ENCODE measurements around the gene MYBPC1. TPM values are rescaled to one million over a fixed set of nuclear protein-coding genes. Genes with fewer than 3 reads are reported as not detected.
"Not testable (repeated sequence)": the region's sequence is repeated elsewhere in the genome, so short reads cannot be mapped to it uniquely, and the experiment has no call there.

MYBPC1 gene
- total RNA-seq, 1 experiment from 2014 or later = not detected

DNA sequence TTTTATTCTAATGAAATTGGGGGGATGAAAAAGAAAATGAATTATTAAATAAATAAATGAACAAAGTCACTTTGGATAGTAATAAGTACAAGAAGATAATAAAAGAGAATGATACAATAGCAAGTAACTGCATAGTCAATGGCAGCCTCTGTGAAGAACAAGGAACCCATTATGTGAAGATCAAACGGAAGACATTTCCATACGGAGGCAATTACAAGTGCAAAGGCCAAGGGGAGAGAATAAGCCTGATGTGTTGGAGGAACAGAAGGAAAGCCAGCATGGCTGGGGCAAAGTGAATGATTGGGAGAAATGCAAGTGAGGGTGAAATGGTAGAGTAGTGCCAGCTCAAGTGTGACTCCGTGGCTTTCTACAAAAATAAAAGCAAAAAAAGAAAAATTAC lies 58.7 kb downstream of the MYBPC1 start:
- peak; percentile 6 for DNase-seq (ENCODE audit: low read depth)

DNA sequence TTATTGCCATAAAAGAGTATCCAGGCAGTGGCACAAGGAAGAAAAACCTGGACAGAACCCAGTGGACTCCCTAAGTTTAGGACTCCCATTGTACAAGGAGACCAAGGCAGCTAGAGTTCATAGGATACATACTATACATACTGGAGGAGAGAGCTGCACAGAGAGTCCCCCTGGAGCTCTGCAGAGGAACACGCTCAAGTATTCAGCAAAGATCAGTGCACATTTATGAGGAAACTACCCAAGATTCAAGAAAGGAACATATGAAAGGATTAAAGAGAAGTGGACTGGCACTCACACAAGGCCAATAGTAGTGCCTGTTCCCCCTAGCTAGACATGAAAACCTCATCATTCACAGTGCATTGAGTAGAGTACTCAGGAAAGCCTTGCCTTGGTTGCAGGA lies 59.7 kb downstream of the MYBPC1 start:
- DNase-seq (ENCODE audit: low read depth) = no peak

- DNase-seq (ENCODE audit: low read depth) = no peak
Measured at GRCh38 chr12:101655393-101655792, 60.6 kb downstream of the MYBPC1 start.

GRCh38 chr12:101660662-101661061 lies 65.9 kb downstream of the MYBPC1 start:
- not testable (repeated sequence) for DNase-seq (ENCODE audit: low read depth)

DNA sequence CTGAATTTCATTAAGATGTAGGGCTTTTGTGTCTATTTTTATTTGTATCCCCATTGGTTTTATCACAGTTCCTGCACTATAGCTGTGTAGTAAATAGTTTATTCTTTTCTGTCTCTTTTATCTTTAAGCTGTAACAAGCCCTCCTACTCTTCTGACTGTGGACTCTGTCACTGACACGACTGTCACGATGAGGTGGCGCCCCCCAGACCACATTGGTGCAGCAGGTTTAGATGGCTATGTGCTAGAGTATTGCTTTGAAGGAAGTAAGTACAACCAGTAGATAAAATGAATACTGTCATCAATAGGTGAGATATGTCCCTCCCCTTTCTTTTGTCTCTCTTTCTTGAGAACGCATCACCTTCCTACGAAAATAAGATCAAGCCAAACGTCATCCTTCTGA lies 68.5 kb downstream of the MYBPC1 start:
- DNase-seq (ENCODE audit: low read depth) = no peak

DNA sequence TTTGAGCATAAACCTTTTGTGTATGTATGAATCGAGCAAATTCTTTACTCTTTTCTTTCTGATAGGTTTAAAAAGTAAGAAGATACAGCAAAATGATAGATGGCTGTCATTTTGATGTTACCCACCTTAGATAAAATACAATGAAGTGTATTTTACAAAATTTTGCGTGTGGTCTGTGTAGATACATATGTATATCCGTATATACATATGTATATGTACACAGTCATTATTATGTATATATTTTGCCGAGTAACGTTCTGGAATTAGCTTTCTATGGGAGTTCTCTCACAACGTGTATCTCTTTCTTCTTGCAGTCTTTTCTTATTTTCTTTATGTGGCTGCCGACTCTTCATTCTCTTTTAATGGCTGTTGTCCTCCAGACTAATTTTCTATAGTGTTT lies 70.2 kb downstream of the MYBPC1 start:
- no peak for DNase-seq (ENCODE audit: low read depth)

- DNase-seq (ENCODE audit: low read depth) = no peak
Measured at GRCh38 chr12:101666052-101666728, 71.4 kb downstream of the MYBPC1 start.

- no peak for DNase-seq (ENCODE audit: low read depth)
Measured at GRCh38 chr12:101667591-101667990, 72.8 kb downstream of the MYBPC1 start.

- peak; percentile 3 for DNase-seq (ENCODE audit: low read depth)
Measured at GRCh38 chr12:101670007-101670671, 75.4 kb downstream of the MYBPC1 start.

GRCh38 chr12:101671157-101671791 lies 76.5 kb downstream of the MYBPC1 start:
- DNase-seq (ENCODE audit: low read depth) = no peak

DNA sequence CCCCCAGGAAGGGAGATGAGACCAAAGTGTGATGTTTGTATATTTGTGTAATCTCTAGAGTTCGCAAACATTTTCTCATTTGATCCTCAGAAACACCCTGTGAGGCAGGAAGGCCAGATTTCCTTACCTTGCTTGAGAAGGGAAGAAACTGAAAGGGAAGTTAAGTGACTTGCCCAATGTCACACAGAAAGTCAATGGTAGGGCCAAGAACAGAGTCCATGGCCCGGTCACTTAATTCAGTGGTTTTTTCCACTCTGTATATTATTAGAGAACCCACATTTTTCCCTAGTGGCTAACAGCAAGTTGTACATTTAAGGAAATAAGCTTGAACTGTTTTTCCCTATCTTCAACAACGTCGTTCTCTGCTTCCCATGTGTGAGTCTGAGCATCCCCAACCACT lies 77.1 kb downstream of the MYBPC1 start:
- DNase-seq (ENCODE audit: low read depth) = no peak

DNA sequence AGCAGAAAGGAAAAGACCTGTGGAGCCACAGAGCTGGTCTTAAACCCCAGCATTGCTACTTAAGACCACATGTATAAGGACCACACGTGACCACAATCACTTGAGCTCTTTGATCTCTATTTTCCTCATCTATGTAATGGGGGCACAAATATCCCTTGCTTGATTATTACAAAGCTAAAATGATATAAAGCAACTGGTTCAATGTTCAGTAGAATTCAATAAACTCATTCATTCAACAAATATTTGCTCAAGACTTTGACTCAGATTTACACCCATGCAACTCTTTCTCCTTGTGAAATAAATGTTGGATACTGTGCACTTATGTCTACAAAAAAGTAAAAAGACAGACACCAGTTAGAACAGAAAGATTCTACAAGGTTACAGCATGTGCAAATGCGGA lies 80.8 kb downstream of the MYBPC1 start:
- DNase-seq (ENCODE audit: low read depth) = no peak

- not testable (repeated sequence) for DNase-seq (ENCODE audit: low read depth)
Measured at GRCh38 chr12:101676497-101676896, 81.7 kb downstream of the MYBPC1 start.

GRCh38 chr12:101678081-101678480 lies 83.3 kb downstream of the MYBPC1 start:
- DNase-seq (ENCODE audit: low read depth) = no peak

- DNase-seq (ENCODE audit: low read depth) = no peak
Measured at GRCh38 chr12:101680240-101680639, 85.5 kb downstream of the MYBPC1 start.

GRCh38 chr12:101680647-101681046 lies 85.9 kb downstream of the MYBPC1 start:
- DNase-seq (ENCODE audit: low read depth) = no peak

DNA sequence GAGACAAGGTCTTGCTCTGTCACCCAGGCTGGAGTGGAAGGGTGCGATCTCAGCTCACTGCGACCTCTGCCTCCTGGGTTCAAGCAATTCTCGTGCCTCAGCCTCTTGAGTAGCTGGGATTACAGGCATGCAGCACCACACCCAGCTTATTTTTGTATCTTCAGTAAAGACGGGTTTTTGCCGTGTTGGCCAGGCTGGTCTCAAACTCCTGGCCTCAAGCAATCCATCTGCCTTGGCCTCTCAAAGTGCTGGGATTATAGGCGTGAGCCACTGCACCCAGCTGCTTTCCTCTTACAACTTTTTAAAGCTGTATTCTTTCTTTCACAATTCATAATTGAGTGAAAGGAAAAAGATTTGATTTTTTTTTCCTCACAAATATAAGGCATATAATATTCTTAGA lies 86.9 kb downstream of the MYBPC1 start:
- not testable (repeated sequence) for DNase-seq (ENCODE audit: low read depth)

GRCh38 chr12:101685092-101685491 lies 90.3 kb downstream of the MYBPC1 start:
- no peak for DNase-seq (ENCODE audit: low read depth)

DNA sequence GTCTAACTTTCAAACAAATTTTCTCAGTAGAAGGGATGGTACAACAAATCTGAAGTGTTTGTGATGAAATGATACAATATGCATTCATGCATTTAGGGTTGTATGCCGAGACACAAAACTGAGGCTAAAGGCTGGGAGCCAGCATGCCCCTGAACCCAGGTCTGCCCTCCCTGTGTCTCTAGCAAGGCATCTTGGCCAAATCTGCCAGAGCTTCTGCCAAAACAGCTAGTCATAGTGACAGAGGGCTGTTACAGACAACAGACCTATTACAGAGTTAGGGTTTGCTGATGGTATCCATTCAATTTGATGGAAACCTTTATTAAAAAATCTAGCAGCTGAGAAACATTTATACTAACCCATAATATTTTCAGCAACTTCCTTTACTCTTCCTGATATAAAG lies 91.4 kb downstream of the MYBPC1 start:
- no peak for DNase-seq (ENCODE audit: low read depth)

DNA sequence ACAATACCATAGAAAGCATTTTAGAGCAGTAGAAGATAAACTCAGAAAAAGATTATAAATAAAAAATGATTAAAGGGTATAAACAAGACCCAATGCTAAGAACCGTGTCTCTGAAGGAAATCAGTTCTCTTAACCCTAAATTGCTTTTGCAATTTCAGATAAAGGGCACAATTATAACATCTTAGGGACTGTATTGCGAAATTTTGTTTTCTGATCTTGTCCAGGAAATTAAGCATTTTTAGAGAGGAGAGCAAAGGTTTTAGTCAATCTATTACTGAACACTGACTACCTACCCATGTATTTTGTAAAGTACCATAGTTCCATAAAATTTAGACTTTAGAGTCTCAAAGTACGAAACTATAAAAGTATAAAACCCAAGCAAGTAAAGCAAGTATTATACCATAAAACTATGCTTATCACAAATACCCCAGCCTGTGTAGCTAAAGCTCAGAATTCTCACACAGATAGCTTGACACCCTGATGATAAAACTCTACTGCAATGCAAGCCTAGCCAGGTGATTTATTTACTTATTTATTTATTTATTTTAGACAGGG lies 95.8 kb downstream of the MYBPC1 start:
- no peak for DNase-seq (ENCODE audit: low read depth)

- DNase-seq (ENCODE audit: low read depth) = no peak
Measured at GRCh38 chr12:101691503-101692096, 96.8 kb downstream of the MYBPC1 start.

DNA sequence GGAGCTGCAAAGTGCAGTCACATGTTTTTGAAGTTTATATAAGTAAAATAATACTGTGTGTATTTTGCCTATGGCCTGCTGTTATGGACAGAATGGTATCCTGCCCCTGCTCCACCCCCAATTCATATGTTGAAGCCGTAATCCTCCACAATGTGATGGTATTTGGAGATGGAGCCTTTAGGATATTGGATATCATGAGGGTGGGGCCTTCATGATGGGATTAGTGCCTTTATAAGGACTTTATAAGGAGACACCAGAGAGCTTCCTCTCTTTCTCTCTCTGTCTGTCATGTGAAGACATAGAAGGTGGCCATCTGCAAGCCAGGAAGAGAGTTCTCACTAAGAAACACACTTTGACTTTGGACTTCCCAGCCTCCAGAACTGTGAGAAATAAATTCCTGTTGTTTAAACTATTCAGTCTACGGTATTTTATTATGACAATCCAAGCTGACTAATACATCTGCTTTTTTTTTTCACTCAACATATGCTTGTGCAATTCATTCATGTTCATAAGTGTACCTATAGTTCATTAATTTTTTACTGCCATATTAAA lies 99.6 kb downstream of the MYBPC1 start:
- no peak for DNase-seq (ENCODE audit: low read depth)
